Renal cortical epithelial cell (primary cell): ENCODE data around the gene VEZF1. TPM values are rescaled to one million over a fixed set of nuclear protein-coding genes. Genes with fewer than 3 reads are reported as not detected.
A peak's percentile ranks its signal among the peaks of the same experiment; 100 is the strongest.

Experiments used
- DNase-seq: peaks from one replicate; pipeline ENCODE4 v3.0.0-alpha.2; 2011; ENCODE audit warnings: low read depth
- total RNA-seq: library from RNA; depleted of rRNA; stranded (reverse); fragments of >200 nt; gene quantifications from 2 replicates; pipeline ENCODE4 v1.2.3, GENCODE V29; 2014

Gene VEZF1
- total RNA-seq, 1 donor from 2014 or later: 79.1 TPM

DNA sequence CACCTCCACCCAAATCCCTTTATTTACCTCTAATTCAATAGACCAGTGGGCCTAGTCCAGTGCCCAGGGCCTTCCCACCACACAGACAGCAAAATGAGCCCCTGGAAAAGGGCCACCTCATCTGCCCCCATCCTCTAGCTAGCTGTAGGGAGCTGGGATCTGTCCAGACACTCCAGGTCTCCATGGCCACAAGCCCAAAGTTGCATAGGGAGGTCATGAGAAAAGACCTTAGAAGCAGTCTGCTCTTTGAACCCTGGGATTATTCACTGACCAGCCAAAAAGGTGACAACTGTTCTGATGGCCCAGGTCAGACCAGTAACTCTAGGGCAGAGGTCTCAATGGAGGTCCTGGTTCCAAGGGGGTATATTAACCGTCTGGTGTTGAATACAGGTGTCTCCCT, 34.8 kb downstream of the VEZF1 start:
- no peak for DNase-seq

DNA sequence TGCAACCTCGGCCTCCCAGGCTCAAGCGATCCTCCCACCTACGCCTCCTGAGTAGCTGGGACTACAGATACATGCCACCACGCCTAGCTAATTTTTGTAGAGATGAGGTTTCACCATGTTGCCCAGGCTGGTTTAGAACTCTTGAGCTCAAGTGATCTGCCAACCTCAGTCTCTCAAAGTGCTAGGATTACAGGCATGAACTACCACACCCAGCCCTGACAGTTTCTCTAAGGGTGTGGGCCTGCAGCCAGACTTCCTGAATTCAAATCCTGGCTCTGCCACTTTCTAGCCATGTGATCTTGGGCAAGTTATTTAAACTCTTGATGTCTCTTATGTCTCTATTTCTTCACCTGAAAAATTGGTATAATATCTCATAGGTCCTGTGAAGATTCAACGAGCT, 38.4 kb downstream of the VEZF1 start:
- DNase-seq: no peak

DNA sequence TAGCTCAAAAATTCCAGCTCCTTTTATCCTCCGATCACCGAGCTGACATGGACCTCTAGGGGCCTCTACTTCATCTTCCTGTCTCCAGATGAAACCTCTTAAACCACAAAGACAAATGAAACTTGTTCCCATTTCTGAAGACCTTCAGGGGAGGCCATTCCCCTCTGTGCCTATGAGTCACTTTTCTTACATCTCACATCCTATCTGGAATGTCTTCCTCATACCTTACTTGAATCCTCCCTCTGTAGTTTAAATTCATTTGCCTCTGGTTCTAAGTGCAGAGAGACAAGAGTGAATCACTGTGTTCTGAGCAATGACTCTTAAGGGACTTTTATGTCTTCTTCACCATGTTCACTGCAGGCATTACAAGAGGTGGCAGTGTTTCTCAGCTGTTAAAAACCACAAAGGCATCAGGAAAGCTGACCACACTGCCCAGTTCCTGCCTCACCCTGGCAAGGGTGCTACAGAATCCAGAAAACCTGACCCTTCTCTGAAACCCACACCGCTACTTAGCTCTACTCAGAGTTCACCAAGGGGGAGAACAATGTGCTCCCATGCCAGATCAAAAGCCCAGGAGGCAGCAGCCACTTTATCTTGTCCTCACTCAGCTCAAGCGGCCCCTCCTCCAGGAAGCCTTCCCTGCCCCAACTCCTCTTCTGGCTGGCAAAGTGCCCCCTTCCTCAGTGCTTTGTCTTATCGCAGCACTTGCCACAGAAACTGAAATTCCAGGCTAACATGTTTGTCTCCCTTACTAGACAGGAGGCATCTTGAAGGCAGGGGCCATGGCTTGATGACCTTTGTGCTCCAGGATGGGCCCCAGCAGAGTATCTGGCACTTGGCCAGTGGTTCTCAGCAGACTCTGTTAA, 39.3 kb downstream of the VEZF1 start:
- DNase-seq: peak; percentile 100

DNA sequence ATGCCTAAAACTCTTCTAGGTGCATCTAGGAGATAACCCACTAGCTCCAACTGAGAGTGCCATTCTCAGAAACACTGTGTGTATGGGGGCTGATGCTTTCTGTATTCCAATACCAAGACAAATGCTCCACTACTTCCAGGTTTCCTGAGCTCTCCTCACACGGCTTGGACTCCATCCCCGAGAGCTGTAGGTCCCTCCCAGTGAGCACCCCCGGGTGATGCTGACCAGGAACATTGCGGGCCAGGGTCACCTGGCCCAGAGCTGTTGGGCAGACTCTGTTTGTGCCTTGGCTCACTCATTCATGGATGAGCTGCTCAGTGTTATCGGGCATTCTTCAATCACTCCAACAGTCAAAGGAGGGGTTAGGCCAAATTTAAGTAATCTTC, 39.9 kb downstream of the VEZF1 start:
- DNase-seq: no peak

DNA sequence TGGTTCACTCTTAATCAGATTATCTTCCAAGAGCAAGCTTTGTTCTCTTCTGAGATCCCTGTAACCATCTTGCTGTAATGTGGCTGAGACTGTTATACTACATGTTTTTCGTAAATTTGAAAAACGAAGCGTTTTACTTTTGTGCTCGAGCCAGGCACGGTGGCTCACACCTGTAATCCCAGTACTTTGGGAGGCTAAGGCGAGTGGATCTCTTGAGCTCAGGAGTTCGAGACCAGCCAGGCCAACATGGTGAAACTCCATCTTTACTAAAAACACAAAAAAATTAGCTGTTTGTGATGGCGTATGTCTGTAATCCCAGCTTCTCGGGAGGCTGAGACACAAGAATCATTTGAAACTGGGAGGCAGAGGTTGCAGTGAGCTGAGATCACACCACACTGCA, 40.7 kb downstream of the VEZF1 start:
- DNase-seq: no peak

DNA sequence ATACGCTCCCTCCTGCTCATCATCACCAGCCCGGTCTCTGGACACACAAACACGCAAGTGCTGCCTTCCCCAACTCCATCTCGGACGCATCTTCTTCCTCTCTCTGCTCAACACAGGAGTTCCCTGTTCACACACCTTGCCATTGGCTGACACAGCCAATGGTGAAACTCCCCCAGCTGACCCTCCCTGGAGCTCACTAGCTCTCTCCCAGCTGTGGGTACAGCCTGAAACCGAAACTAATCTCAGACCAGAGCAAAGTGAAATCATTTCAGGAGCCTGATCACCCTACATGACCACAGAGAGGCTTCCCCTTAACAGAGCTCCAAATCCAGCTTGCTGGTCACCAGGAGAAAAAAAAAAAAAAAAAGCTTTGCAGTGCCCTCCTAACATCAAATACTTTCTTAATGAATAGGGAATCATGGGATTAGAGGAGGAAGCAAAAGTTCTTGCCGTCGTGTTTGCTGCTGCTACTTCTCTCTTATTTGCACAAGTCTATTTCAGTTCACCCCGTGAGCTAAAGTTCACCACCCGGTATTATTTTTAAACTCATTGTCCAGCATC, 41.2 kb downstream of the VEZF1 start:
- DNase-seq: peak; percentile 82

DNA sequence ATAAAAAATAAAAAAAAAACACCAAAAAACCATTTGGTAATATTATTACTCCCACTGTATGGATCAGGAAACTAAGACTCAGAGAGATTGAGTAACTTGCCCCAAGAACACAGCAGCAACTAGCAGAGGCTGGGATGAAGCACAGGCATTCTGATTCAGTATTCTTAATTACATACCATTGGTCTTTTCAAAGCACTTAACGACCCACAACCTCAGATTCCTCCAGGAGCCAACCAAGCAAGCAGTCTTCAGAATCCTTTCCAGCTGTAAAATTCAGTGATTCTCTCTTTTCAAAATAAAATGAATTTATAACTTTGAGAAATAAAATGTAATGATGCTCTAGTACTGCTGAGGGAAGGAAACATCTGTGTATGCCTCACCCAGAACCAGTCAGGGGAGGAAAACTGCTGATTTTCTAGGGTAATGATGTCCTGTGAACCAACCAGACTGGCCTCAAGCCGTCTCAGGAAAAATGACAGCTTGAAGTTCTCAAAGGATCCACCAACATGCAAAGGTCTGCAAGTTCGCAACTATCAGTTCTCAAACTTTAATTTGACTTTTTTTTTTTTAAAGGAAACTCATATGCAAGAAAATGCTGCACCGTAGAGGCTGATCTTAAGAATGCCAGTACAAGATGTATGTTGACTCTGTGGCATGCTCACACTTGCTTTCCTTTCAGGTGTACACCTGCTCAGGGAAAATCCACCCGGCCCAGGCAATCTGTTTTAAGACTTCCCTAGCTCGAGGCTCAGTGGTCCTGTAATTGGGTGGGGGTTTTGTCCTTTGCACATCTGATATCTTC, 41.9 kb downstream of the VEZF1 start:
- DNase-seq: peak; percentile 70

DNA sequence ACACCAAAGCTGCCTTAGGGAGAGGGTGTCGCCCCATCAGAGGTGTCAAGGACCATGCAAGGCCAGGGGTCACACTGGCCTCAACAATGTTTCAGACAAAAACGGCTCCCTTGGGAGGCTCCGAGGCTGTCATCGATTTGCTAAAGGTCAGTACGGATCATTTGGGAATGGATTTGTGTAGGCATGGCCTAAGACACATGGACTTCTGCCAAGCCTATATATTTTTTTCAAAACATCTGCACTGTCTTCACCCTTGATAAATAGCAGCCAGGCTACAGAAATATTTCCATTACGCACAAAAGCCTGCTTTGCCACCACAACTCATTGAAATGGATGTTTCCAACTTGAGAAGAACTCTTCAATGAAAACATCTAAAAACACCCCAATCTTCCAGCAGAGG, 43.1 kb downstream of the VEZF1 start:
- DNase-seq: no peak

DNA sequence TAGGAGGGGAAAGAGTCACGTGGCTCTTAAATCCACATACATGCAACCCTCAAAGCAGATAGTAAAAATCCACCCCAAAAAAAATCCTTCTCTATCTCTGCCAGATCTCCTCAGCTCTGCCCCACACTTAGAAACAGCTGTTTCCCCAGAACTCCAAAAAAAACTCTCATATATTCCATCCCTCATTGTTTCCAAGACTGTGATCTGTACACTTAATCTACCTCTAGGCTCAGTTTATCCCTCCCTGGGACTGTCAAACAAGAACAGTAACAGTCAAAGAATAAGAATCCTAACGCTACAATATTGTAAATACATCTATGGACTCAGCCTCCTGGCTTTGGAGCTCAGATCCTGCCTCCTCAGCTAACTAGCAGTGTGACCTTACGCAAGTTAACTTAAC, 44.4 kb downstream of the VEZF1 start:
- DNase-seq: no peak

DNA sequence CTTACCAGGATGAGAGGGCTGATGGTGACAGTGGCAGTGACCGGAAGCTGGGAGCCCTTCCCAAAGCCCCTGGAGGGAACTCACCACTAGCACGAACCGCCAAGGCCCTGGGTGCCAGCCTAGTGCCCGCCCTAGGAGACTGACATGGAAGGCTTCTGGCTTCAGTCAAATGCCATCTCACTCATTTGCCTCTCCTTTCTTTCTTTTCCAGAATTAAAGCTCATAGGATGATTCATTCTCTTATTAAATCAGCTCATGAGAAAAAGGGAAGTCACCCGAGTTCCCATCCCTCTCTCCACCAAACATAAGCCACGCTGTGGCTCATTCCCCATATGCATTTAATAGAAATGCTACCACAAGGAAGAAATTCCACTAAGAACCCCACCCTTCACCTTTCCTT, 44.9 kb downstream of the VEZF1 start:
- DNase-seq: no peak

DNA sequence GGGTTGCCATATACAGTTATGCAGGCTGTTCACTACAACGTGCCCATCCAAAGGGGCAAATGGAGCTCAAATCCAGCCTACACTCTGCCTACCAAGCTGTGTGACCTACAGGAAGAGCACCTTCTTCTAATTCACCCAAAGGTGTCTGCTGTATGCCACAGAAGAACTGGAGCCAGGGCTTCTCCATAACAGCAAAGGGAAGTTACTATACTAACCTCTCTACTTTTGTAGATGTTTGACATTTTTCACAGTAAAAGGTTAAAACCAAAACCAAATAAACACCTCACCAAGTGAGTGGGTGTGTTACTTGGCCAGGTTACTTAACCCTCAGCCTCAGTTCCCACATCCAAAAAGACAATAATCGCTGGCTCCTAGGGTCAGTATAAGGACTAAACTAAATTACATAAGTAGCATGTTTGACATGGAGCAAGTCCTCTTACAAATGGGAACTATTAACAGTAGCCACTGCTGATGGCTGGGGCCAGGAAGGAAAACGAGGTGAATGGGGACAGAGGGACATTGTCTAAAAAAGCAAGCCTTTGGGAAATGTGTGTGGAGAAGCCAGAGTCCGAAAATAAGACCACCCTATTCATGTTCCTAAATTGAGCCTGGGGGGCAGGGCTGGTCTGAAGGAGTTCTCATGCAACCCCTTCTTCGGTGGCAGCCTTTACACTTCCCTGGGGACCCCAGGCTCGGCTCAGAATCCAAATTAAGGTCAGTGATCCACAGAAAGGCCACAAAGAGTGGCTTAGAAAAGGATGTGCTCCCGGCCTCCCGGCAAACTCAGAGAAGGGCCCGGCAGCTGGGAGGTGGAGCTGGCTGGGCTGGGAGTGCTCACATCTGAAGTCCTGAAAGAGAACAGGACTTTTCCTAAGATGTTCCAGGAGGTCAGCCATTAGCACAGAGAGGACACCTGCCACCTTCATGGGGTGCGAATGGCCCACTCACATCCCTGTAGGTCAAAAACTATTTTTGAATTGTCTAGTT, 46.4 kb downstream of the VEZF1 start:
- no peak for DNase-seq

DNA sequence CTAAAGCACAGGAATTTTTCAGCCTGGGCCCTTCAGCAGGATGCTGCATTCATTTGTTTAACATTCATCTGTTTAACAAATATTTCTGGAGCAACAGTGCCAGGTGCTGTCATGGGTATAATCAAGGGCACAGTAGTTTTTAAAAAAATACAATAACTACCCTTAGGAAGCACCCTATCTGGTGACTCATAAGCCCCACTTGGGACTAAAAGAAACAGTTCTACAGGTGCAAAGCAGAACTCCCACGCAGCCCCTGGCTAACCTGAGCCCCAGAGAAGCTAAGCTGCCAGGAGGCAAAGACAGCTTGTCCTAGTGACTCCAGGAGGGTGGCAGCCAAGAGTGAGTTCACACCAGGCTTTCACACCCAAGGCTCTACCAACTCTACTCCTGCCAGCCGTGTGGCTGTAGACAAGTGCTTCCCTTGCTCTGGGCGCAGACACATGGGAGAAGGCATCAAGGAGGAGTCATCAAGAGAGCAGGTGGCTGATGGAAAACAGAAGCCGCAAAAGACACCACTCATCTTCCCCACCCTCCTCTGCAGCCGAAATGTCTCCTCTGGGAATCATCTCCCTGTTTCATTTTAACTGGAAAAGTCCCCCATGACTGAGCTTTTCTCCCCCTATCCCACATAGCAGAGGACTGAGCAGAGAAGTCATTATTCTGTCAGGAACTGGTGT, 47.3 kb downstream of the VEZF1 start:
- DNase-seq: peak; percentile 76

DNA sequence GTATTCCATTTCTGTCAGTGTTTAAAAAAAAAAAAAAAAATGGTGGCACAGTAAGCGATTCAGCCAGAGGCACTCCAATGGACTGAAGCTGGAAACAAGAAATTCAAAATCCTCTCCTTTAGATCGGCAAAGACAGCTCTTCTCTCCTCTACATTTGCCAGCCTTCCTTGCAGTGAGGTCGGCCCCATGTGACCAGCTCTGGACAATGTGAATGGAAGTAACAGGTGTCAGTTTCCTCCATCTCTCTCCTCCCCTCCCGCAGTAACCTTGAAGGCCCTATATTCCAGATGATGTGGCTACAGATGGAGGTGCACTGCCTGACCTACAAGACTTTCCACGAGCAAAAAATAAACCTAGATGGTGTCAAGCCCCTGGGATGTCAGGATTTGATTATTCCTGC, 47.8 kb downstream of the VEZF1 start:
- DNase-seq: no peak

DNA sequence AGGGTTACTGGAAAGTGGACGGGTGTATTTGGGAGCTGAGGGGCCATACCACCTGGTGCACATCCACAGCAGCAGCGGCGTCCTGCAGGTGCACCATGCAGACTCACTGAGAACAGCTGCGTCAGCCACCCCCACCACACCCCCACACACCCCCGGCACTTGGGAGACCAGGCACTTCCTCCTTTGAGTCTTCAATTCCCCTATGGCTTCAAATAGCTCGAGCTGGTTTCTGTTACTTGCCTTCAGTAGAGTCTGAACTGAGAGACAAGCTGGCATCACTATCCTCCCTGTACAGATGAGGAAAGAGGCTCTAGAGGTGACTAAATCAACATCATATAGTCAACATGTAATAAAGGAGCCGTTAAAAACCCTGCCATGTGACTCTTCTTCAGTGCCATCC, 48.3 kb downstream of the VEZF1 start:
- no peak for DNase-seq

DNA sequence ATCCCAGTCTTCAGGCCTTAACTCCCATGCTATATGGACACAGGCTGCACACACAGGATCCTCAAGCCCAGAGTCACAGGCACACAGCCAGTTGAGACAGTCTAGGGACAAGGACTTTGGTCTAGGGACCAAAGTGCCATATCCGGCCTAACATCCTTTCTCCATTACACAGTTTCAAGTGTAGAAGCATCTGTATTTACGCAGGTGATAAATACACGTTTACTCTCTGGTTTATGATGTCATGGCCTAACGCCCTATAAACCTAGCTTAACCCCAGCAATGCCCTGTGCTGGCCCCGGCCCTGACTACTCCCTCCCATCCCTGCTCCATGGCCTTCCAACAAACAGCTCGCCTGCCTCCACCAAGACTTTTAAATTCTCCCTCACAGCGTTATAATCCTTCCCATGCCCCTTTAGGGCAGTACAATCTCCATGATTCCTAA, 50.0 kb downstream of the VEZF1 start:
- DNase-seq: no peak

DNA sequence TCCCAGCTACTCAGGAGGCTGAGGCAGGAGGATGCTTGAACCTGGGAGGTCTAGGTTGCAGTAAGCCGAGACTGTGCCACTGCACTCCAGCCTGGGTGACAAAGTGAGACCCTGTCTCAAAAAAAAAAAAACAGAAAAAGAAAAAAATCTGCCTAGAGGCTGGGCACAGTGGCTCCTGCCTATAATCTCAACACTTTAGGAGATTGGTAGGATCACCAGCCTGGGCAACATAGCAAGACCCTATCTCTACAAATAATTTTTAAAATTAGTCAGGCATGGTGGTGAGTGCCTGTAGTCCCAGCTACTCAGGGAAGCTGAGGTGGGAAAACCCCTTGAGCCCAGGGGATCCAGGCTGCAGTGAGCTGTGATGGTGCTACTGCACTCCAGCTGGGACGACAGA, 50.6 kb downstream of the VEZF1 start:
- DNase-seq: no peak

DNA sequence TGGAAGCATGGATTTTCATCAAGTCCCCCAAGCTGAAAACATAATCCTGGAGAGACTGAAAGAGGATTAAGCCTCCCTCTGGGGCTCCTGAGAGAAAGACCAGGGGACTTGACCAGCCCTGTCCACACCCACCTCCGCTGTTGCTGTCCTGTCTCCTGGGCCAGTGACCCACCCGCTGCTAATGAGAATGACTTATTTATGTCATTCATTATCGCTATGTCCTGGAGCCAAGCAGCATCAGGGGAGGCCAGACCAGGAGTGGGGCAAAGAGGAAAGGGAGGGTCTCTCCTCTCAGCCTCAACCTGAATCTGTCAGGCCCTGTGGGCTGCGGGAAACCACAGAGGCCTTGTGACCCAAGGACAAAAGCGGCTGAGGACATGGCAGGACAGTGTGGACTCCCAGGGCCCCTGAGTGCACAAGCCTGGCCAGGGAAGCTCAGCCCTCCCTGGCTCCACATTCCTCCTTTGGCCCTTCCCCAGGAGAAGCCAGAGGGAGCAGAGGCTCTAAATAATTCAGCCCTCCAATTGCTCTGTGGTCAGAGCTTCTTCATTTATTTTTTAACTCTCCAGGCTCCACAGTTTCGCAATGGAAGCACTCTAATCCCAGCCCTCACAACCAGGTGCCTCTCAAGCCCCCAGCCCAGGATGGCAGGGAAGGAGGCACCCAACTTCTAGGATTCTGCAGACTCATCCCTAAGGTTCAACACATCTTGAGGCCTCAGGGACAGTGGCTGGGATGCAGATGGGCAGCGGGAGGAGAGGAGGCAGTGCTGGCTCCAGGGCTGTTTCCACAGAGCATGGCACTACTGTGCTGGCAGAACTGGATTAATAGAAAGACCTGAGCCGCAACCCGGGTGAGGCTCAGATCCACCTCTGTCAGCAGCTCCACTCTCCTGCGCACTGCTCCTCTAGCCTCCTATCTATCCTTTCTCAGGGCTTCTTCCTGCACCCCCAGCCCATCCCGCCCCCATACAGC, 51.9 kb downstream of the VEZF1 start:
- DNase-seq: peak; percentile 69

DNA sequence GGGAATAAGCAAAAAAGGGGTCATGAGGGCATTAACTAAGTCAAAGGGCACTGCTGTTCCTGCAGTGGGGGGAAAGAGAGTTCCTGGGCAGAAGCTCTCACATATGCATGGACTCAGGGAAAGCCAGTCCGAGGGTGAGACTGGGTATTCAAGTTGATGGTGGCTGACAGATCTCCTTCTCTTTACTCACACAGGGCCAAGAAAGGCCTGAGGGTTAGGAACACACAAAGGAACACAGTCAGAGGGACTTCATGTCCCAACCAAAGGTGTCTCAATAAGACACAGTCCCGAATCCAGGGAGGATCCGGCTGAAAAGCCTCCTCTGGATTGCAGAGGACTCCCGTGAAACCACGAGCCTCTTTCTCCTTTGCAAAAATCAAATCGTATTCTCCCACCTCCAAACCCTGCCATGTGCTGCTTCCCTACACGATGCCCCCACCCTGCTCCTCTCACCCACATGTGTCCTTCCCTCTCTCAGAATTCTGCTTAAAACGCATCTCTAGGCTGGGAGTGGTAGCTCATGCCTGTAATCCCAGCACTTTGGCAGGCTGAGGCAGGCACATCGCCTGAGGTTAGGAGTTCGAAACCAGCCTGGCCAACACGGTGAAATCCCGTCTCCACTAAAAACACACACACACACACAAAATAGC, 56.4 kb downstream of the VEZF1 start:
- no peak for DNase-seq

DNA sequence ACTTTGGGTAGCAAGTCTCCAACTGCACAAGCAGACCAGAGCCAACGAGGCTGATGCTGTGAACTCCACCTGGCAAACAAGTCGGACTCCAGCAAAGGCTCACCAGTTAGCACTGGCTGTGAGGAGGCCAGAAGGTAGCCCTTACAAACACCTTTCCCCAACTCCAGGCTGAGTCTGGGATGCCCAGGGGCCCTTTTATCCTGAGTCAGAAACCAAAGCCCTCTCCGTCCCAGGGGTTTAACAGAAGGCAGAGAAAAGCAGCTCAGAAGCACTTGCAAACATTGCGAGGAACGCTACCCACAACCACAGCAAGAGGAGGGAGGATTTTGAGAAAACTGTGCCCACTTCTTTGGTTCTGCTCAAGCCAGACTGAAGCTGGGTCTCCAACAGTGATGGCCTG, 57.8 kb downstream of the VEZF1 start:
- DNase-seq: no peak
